HG03520 (cell line): ENCODE results near the gene CFLAR.
A peak's percentile ranks its signal among the peaks of the same experiment; 100 is the strongest.
"Not testable (repeated sequence)": the region's sequence is repeated elsewhere in the genome, so short reads cannot be mapped to it uniquely, and the experiment has no call there.

Experiments used
- ATAC-seq: cut with Tn5 transposase; IDR thresholded peaks from one replicate; pipeline ENCODE4 v1.9.1; 2021; ENCODE audit warnings: mild to moderate bottlenecking, moderate library complexity; ENCODE audit not compliant: unreplicated experiment

CFLAR gene

DNA sequence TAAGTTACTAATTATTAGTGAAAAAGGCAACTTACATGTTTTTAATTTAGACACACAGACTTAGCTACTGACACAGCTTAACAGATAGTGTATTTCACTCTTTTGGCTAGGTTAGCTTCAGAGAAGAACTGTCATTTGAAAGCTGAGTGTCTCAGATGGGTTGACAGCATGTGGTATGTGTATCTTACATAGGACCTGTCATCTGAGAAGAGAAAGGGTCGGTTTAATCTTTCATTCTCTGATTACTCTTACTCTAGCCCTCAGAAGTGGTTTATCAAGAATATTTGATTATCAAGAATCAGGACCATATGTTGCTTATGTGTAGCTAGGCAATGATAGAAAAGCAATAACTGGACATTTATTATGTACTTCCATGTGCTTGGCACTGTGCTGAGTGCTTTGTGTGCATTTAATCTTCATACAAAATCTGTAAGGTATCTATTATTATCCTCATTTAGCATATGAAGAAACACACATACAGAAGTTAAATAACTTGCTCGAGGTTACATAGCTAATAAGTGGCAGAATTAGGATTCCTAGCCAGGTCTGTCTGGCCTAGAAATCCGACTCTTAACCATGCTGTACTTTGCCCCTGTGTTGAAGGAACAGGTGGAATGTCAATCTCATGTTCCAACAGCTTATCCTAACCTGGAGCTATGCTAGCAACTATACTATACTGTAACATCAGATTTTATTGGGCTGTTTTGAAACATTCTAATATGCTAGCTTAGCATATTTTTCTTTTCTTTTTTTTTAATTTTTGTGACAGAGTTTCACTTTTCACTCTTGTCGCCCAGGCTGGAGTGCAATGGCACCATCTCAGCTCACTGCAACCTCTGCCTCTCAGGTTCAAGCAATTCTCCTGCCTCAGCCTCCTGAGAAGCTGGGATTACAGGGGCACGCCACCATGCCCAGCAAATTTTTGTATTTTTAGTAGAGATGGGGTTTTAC, 28.4 kb downstream of the CFLAR start:
- no peak for ATAC-seq

DNA sequence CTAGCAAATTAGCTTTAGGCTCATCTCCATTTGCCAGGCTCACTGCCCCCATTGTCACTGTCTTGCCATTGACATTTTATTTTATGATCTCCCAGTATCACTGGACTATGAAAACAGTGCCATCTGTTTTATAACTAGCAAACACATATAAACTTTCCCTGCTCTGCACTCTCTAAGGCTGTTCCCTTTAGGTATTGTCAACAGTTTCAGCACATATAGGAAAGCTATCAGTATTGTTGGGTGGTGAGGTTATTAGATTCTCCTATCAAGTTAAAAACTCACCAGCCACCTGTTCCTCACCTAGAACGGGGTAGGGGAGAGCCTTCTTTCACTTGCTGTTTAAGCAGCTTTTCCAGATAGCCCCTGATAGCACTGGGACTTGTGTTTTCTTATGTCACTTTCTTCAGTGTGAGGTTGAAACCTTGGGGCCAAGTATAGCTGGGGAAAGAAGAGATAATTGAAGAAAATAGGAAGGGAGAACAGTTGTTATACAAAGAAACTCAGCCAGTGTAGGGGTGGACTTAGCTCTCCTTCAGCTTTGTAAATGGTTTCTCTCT, 32.5 kb downstream of the CFLAR start:
- no peak for ATAC-seq

DNA sequence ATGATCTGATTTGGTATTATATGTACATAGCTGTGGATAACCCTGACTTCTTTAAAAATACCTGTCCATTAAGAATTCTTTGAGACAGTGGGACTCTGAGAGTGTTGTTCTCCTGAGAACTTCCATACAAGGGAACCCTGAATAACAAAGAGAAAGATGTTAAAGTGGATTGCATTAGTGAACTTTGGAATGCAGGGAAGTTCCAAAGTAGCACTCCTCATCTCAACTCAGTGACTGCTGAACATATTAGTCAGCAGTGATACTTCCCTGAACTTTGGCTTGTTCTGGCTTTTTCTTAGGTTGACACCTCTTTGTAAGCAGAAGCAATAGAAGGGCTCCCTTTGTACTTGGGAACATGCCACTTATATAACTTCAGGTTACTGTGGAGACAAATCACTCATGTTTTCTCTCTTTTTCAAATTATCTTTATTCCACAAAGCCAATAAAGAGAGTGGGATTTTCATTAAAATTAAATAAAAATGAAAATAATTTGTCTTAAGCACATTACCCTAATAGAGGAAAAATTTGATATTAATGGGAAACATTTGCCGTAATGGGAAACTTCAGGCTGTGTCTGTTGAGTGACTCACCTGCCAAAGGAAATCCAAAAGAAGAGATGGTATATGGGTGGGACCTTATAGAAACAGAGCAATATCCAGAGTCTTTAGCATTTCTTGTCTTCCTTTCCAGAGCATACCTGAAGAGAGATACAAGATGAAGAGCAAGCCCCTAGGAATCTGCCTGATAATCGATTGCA, 33.3 kb downstream of the CFLAR start:
- ATAC-seq, result no peak

DNA sequence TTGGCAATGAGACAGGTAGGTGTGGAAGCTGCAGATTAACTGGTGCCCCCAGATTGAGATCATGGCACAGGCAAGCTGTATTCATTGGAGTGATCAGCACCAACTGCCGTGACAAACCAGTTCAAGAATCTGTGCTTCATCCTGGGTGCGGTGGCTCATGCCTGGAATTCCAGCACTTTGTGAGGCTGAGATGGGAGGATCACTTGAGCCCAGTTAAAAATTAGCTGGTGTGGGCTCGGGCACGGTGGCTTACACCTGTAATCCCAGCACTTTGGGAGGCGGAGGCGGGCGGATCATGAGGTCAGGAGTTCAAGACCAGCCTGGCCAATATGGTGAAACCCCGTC, 33.8 kb downstream of the CFLAR start:
- not testable (repeated sequence) for ATAC-seq

DNA sequence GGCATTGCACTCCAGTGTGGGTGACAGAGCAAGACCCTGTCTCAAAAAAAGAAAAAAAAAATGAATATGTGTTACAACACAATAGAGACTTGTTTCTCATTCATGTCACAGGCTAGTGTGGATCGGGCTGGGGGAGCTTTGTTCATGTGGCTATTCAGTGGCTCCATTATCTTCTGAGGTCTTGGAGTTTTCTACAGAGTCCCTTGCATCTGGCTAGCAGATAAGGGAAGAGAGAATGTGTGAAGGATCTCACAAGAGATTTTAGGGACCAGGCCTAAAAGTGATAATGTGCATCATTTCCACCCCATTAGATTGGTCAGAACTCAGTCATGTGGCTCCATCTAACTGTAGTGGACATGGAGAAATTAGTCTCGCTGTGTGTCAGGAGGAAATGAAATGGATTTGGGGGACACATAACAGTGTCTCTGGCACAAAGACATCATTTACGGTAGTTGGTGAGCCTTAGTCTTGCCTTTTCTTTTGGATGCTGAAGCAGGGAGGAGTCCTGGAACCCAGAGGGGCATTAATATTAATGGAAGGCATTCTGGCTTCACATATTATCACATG, 34.6 kb downstream of the CFLAR start:
- no peak for ATAC-seq

DNA sequence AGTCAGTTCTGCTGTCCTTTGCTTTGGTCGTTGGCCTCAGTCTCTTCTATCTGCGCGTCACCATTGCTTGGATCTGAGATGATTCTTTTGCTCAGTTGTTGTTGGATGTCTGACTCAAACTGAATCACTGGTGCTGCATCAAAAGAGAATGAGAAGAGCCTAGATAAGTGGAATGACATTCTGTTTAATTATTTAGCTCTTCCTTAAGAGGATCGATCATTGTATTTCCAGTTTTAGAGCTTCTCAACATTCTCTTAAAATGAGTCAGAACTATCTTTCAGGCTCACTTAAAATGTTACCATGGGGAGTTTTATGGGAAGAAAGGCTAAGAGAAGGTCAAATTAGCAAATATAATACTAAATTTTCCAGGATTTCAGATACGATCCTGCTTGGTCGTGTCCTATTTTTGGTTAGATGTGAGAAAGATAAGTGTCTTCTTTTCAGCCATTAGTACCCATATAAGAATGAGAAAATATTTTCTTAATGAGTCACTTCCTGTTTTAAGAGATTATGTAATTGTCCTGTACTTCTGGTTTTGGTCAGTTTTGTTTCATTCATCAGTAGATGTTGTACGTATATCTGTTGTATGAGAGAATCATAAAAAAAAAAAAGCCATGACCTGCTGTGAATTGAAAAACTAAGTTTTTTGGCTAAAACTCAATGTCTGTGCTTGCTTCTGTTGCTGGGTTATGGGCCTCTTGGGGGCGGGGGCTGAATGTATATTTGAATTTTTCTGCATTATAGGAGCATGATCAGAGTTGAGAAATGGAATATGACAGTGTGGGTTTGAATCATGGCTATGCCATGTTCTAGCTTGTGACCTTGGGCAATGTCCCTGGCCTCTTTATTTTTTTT, 35.4 kb downstream of the CFLAR start:
- peak; percentile 84 for ATAC-seq

DNA sequence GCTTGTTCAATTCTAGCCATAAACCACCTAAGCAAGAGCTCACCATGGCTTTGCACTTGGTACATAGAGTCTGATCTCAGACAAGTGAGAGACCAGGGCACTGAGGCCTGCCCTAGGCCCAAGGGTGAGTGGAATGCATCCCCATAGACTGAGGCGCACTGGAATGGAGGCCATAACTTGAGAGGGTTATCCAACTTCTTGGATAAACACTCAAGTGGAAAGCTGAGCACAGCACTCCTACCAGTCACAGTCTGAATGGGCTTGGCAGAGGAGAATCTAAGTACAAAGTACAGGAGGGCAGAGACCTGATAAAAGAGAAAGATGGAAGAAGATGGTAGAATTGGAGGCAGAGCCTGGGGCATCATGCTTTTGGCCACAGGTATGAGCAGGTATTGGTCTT, 36.6 kb downstream of the CFLAR start:
- ATAC-seq, result no peak

DNA sequence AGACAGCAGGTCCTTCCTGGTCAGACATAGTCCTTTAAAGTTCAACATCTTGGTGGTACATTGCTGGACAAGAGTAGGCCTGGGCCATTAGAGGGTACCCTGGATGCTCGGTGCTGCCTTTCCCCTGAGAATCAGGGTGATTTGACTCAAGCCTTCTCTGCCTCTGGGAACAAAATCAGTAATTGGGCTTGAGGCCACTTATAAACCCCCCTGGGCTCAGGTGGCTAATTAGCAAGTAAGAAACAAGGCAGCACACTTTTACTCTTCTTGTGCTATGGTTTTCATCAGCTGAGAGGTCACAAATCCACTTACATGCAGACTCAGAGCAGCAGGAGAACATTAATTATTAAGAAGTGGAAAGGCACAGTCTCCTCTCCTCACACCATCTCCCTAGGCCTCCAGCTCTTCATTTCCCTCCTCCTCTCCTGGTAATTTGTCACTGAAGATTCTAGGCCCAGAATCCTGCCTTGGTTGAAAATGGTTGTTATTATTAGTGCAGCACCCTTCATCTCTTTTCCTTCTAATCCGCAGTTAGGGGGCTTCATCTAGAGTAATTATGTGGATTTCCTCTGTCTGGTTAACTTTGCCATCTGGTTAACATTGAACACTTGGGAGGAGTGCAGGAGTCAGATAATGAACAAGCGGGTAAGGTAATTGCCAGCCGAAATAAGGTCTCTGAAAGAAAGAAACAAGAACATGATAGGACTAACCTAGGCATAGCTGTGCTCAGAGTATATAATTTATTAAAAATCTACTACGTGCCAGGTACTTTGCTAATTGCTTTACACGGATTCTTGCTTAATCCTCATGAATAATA, 37.2 kb downstream of the CFLAR start:
- no peak for ATAC-seq

DNA sequence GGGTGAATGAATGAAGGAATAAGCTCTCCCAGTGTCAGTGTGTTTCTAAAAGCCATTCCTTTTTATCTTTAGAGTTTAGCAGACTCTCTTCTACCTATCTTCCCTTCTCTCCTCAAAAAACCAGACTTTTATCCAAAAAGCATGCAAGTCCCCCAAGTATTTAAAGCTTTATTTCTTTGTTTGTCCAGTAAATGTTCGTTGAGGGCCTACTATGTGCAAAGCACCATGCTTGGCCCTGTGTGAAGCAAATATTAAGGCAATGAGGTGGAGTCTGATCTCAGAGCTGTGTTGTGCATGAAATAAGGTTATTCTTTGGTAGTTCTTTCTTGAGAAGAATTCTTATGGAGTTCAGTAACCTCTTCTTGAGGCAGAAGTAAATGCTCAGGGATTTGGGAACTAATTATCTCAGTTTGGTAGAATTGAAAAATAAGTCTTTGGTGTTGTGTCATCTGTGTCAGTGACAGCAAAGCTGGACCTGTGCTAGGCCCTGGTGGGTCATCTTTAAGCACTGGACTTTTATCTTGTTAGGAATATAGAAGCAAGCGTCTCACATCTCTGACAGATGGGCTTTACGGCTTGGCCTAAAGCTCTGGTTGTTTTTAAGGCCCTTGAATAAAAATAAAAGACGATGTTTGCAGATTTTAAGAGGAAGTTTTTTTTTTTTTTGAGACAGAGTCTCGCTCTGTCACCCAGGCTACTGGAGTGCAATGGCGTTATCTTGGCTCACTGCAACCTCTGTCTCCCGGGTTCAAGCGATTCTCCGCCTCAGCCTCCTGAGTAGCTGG, 38.8 kb downstream of the CFLAR start:
- ATAC-seq, result no peak

DNA sequence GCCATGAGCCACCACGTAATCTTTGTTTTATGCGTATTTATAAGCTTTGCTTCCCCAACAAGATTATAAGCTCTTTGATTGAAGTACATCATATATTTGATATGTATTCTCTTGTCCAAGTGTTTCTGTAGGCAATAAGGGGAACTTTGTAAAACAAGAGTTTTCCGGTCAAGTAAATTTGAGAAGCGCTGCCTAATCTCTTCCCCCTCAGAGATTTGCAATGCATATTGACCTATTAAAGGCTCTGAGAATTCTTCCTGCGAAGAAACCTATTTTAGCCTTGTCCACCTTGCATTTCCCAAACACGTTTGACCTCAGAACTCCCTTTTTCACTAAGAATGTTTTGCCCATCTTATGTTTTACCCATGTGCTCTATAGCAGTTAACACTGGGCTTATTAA, 40.1 kb downstream of the CFLAR start:
- ATAC-seq, result no peak

DNA sequence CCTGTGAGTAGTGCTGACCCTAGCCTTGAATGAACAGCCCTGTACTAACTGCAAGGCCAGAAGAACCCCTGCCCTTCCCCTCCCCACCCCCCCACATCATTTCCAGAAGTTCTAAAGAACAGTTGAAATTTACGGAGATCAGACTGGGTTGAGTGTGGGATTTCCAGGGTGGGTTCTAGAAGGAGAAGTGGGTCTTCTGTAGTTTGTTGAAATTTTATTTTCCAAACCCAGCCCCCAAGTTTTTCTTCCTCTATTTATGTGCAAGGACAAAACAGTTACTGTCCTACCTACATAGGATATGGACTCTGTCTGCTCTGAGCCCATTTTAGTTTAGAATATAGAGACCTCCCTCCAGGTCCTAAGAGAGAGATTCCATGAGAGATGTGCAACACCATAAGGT, 40.7 kb downstream of the CFLAR start:
- no peak for ATAC-seq

DNA sequence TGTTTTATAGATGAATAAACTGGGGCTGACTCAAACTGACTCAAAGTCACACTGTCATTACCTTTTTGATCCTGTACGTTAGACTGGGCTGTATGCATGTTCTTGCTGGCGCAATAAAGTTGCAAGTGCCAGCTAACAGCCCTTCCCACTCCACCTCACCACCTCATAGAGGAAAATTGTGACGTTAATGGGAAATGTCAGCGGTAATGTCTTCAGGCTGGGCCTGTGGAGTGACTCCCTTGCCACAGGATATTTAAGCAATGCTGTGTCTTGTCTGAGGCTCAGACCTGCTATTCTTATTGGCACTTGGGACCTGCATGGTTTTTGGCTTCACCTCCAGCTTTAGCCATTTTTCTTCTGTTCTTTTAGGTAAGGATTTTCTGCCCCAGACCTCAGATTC, 41.7 kb downstream of the CFLAR start:
- ATAC-seq, result peak; percentile 21

DNA sequence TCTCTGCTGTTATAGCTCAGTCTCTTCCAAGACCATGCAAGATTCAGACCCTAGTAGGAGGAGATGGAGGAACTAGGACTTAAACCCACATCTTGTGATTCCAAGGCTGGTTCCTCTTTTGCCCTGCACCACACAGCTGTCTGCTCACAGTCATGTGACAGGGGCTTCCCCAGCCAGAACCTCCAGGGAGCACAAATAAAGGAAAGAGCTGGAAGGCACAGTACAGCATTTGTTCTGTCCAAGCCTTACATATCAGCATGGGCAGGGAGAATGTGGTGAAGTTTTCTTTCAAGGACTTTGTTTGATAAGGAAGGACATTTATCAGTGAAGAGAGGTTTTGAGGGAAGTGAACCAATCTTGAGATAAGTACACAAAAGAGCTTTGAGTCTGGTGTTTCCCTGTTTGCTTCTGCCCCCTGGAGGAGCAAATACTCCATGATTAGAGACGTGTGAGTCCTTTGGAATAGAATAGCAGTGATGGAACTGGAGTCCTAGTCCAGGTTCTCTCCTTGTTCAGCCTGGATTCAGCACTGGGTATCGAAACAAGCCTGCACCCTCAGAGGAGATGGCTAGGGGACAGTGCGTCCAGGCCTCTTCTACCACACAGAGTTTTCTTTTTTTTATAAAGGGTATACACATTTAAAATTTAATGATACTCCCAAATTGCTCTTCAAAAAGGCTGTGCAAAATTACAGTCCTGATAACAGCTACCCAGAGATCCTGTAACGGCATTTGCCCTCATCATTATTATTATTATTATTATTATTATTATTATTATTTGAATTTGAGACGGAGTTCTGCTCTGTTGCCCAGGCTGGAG, 42.4 kb downstream of the CFLAR start:
- ATAC-seq, result peak; percentile 93

DNA sequence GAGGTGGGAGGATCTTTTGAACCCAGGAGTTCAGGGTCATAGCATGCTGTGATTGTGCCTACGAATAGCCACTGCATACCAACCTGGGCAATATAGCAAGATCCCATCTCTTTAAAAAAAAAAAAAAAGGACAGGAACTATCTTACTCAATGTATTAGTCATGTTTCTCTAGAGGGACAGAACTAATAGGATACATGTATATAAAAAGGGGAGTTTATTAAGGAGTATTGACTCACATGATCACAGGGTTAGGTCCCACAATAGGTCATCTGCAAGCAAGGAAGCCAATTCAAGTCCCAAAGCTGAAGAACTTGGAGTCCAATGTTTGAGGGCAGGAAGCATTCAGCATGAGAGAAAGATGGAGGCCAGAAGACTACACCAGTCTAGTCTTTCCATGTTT, 48.2 kb downstream of the CFLAR start:
- no peak for ATAC-seq

DNA sequence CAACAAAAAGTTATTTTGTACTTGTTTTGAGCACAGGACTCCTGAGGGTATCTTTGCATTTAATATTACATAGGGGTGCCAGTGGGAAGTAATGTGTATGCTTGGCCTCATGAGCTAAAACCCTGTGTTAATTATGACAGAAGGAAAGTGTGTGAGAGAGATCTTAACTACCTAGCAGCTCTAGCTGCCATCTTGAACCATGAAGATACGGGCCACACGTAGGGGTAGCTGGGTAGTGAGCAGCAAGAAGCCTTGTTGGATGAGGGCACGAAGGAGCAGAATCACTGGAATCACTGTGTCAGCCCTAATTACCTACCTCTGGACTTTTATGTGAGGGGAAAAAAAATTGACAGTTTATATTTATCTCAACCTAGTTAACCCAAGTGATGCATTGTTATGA, 51.6 kb downstream of the CFLAR start:
- ATAC-seq, result no peak

DNA sequence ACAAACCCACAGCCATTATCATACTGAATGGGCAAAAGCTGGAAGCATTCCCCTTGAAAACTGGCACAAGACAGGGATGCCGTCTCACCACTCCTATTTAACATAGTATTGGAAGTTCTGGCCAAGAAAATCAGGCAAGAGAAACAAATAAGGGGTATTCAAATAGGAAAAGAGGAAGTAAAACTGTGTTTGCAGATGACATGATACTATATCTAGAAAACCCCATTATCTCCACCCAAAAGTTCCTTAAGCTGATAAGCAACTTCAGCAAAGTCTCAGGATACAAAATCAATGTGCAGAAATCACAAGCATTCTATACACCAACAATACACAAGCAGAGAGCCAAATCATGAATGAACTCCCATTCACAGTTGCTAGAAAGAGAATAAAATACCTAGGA, 52.5 kb downstream of the CFLAR start:
- not testable (repeated sequence) for ATAC-seq

DNA sequence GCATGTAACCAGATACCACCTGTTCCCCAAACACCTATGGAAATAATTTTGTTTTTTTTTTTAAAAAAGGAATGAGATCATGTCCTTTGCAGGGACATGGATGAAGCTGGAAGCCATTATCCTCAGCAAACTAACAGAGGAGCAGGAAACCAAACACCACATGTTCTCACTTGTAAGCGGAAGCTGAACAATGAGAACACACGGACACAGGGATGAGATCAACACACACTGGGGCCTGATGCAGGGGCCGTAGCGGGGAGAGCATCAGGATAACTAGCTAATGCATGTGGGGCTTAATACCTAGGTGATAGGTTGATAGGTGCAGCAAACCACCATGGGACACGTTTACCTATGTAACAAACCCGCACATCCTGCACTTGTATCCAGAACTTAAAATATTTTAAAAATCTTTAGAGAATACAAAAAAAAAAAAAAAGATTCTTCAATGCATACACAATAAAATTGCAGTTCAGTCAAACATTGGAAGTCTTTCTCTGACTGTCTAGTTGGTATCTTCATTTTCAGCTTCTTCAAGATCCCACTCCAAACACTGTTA, 55.4 kb downstream of the CFLAR start:
- ATAC-seq, result no peak

DNA sequence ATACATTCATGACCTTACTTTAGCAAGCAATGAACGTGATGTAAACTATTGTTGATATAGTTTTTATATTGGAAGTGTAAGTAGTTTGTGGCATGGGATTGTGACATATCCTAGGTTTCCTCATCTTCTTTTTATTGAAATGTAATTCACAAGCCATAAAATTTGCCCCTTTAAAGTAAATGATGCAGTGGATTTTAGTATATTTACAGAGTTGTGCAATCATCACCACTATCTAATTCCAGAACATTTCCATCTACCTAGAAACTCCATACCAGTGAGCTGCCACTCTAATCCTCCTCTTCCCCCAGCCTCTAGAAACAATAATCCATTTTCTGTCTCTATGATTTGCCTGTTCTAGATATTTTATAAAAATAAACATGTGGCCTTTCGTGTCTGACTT, 56.3 kb downstream of the CFLAR start:
- no peak for ATAC-seq
